ENCODE data around the gene OR7A10. TPM values are rescaled to one million over a fixed set of nuclear protein-coding genes. Genes with fewer than 3 reads are reported as not detected.

Gene OR7A10
- total RNA-seq, 1 donor from 2014 or later, result not detected

DNA sequence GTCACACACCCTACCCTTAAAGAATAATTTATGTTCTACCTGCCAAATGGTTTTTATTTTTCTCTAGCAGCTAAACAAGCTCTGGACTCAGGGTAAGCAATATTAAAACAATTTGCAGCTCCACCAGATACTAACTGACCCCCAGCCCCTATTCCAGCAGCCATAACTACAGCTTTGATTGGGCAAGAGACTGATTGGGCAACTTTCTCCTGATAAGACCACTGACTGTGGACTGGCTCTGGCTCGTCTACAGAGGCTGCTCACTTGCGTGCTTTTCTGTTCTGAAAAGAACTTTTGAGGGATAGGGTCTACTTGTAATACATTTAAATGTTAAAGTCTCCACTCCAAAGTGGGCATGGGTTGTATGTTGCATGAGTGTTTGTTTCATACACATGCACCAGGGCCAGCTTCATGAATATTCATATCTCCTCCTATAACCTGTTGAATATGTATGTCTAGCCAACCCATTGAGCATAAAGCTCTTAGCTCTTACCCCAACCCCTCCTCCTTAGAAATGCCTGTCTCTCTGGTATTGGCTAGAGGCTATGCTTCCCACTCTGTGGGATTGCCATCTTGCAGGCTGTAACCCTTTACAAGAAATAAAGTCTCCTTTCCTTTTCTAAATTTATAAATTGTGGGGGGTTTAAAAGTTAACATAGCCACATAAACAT lies 33.6 kb downstream of the OR7A10 start:
- DNase-seq (ENCODE audit: extremely low spot score, unreplicated experiment), result no peak
- Mint-ChIP-seq H3K4me3 (no peak overlapping the region), H3K27me3 (no peaks in the 10 kb centered on the region), H3K36me3 (no peaks in the 10 kb centered on the region), H3K27ac (no peak overlapping the region), H3K9me3 (no peaks in the 10 kb centered on the region), H3K4me1 (ENCODE audit: unreplicated experiment) (no peaks in the 10 kb centered on the region)
- no peak for TF ChIP-seq CTCF (conservative IDR thresholded peaks at IDR 0.05)

DNA sequence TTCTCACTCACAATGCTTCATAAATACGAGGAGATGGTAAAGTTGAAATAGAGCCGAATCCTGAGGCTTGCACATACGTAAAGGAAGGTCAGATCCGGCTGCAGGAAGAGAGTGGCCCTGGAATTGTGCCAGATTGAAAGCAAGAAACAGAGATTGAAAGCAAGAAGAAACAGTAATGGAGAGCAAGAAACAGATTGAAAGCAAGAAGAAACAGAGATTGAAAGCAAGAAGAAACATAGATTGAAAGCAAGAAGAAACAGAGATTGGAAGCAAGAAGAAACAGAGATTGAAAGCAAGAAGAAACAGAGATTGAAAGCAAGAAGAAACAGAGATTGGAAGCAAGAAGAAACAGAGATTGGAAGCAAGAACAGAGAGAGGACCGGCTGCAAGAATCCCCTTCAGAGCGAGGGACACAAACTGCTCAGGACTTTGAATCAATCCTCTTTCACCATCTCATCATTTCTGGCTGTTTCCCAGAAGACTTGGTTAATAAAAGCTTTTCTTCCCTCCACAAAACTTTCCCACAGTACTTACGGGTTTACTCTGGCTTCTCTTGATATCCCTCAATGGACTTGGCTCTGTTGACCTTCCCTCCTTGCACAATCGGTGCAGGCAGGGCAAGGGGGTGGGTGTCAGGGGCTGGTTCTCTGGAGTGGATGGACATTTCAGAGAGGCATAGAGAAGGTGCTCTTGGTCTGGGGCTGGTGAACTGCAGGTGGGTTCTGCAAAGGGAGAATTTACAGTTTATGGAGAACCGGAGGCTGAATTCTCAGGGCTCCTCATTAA lies 39.3 kb downstream of the OR7A10 start:
- Mint-ChIP-seq H3K27ac (no peak overlapping the region), H3K27me3 (peaks cover 3% of the 10 kb centered on the region), H3K4me1 (ENCODE audit: unreplicated experiment) (no peaks in the 10 kb centered on the region), H3K4me3 (no peak overlapping the region), H3K36me3 (no peaks in the 10 kb centered on the region), H3K9me3 (no peaks in the 10 kb centered on the region)
- no peak for DNase-seq (ENCODE audit: extremely low spot score, unreplicated experiment)
- TF ChIP-seq CTCF (conservative IDR thresholded peaks at IDR 0.05), result no peak

DNA sequence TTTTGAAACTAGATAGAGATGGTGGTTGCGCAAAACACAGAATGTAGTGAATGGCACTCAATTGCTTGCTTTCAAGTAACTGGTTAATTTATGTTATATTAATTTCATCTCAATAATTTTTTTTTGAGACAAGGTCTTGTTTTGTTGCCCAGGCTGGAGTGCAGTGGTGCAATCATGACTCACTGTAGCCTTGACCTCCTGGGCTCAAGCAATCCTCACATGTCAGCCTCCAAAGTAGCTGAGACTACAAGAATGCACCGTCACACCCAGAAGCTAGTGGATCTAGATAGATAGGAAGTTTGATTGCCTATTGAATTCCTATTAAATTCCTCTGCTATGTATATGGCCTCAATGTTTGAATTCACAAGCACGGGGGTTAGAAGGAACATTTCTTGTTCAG lies 44.0 kb downstream of the OR7A10 start:
- TF ChIP-seq CTCF (conservative IDR thresholded peaks at IDR 0.05), result no peak
- no peak for DNase-seq (ENCODE audit: extremely low spot score, unreplicated experiment)
- Mint-ChIP-seq H3K27me3 (peaks cover 3% of the 10 kb centered on the region), H3K36me3 (no peaks in the 10 kb centered on the region), H3K4me3 (no peak overlapping the region), H3K9me3 (no peaks in the 10 kb centered on the region), H3K27ac (no peak overlapping the region), H3K4me1 (ENCODE audit: unreplicated experiment) (no peaks in the 10 kb centered on the region)

DNA sequence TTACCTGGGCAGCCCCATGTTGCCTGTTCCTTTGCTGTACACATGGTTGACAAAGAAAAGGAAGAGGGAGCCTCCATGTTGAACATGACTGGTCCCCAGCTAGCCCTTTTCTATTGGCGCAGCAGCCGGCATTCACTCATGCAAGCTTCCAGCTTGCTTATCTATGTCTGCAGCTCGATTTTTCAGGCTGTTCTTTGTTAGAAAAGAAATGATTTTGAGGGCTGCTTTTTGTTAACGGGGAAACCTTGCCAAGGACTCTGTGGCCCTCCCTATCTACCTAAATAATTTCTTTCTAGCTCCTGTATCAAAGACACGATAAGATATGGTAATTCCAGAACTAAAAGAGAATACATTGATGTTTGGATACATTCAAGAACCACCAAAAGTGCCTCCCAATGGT lies 50.0 kb downstream of the OR7A10 start:
- TF ChIP-seq CTCF (conservative IDR thresholded peaks at IDR 0.05), result no peak
- DNase-seq (ENCODE audit: extremely low spot score, unreplicated experiment), result no peak
- Mint-ChIP-seq H3K9me3 (no peaks in the 10 kb centered on the region), H3K27ac (no peak overlapping the region), H3K4me1 (ENCODE audit: unreplicated experiment) (no peaks in the 10 kb centered on the region), H3K36me3 (no peaks in the 10 kb centered on the region), H3K4me3 (no peak overlapping the region), H3K27me3 (no peaks in the 10 kb centered on the region)

DNA sequence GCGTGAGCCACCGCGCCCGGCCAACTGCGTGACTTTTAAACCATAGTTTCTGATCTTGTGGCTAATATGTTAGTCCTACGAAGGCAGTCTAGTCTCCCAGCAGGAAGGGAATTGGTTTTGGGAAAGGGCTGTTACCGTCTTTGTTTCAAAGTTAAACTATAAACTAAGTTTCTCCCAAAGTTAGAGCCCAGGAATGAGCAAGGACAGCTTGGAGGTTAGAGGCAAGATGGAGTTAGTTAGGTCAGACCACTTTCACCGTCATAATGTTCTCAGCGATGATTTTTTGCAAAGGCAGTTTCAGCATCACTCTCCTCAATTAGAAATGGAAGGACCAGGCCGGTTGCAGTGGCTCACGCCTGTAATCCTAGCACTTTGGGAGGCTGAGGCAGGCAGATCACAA lies 52.7 kb downstream of the OR7A10 start:
- H3K4me3 Mint-ChIP-seq, result no peak overlapping the region
- TF ChIP-seq CTCF (conservative IDR thresholded peaks at IDR 0.05), result no peak
- H3K36me3 Mint-ChIP-seq, result no peaks in the 10 kb centered on the region
- no peaks in the 10 kb centered on the region for H3K9me3 Mint-ChIP-seq
- no peaks in the 10 kb centered on the region for H3K27me3 Mint-ChIP-seq
- no peaks in the 10 kb centered on the region for H3K4me1 Mint-ChIP-seq (ENCODE audit: unreplicated experiment)
- DNase-seq (ENCODE audit: extremely low spot score, unreplicated experiment), result no peak
- H3K27ac Mint-ChIP-seq, result no peak overlapping the region

All from type B pancreatic cell (in vitro differentiated cells).